K562 (cell line): ENCODE results near the gene CRYAB. TPM values are rescaled to one million over a fixed set of nuclear protein-coding genes. Genes with fewer than 3 reads are reported as not detected.

Source experiments
- ARID3B ChIP-seq: fragments of 250-450 bp; sonication (Bioruptor Pico); IDR thresholded peaks from 2 replicates; pipeline ENCODE4 v1.4.0; 2020; ENCODE audit warnings: borderline replicate concordance
- CCNT2 ChIP-seq: IDR thresholded peaks from 2 replicates; pipeline ENCODE4 v1.6.1; 2011; ENCODE audit warnings: borderline replicate concordance, low read depth, mild to moderate bottlenecking, moderate library complexity, mixed read lengths, low read length; ENCODE audit not compliant: insufficient read length; ENCODE audit errors: extremely low read depth
- E2F8 ChIP-seq: fragments of 450-650 bp; IDR thresholded peaks from 2 replicates; pipeline ENCODE4 v1.7.1; 2018; ENCODE audit warnings: mild to moderate bottlenecking, low read depth; ENCODE audit not compliant: partially characterized antibody
- FOSL1 ChIP-seq: fragments of 200-800 bp; sonication (Bioruptor generic); conservative IDR thresholded peaks from 2 replicates; pipeline ENCODE4 v1.6.1; 2016; ENCODE audit warnings: missing genetic modification characterization, missing compliant biosample characterization
- GTF3C2 ChIP-seq: IDR thresholded peaks from 3 replicates; pipeline ENCODE4 v1.6.1; 2011; ENCODE audit warnings: borderline replicate concordance, mild to moderate bottlenecking, moderate library complexity; ENCODE audit not compliant: insufficient read length; ENCODE audit errors: extremely low read depth
- HDAC1 ChIP-seq, 2 experiments: fragments of 450-650 bp; IDR thresholded peaks; 2 replicates each; pipeline ENCODE4 v1.6.1; 2016 to 2017; ENCODE audit warnings: inconsistent platforms in 1 of 2, mild to moderate bottlenecking in 1 of 2, moderate library complexity in 1 of 2
- MTA1 ChIP-seq: fragments of 450-650 bp; IDR thresholded peaks from 2 replicates; pipeline ENCODE4 v1.6.1; 2017; ENCODE audit warnings: borderline replicate concordance
- POU5F1 ChIP-seq: fragments of 150-350 bp; IDR thresholded peaks from 2 replicates; pipeline ENCODE4 v1.6.1; 2014; ENCODE audit warnings: borderline replicate concordance, low read length, low read depth, mild to moderate bottlenecking; ENCODE audit not compliant: partially characterized antibody
- ZNF124 ChIP-seq: sonication (generic); formaldehyde crosslinking; IDR thresholded peaks from 2 replicates; pipeline ENCODE4 v1.8.1; 2022; ENCODE audit warnings: missing genetic modification reagents
- polyA plus RNA-seq, 8 experiments: library from polyadenylated mRNA; depleted of rRNA in 4 of 8; stranded (reverse) in 5 of 8; unstranded in 3 of 8; fragments of >200 nt; fragmentation: Nextera tagmentation in 2 of 8; fragmentation: Illumina TruSeq in 1 of 8; extraction: Ambion mirVana in 2 of 8; extraction: Trizol in 1 of 8; gene quantifications; 2 replicates each; pipeline versions ENCODE4 v1.2.1 to v1.2.3, GENCODE V29; 2011 to 2014; ENCODE audit warnings: inconsistent platforms in 1 of 8, missing spikeins in 1 of 8
- total RNA-seq, 7 experiments: library from RNA; depleted of rRNA in 6 of 7; stranded (reverse); fragments of >200 nt in 6 of 7; fragmentation: Illumina TruSeq in 2 of 7; extraction: Trizol in 2 of 7; gene quantifications; 2 replicates each; pipeline versions ENCODE4 v1.2.1 to v1.2.3, GENCODE V29; 2011 to 2021; ENCODE audit warnings: low replicate concordance in 1 of 7
- TF ChIP-seq, protein P1 (sequence below): sonication (generic); formaldehyde crosslinking; IDR thresholded peaks from 2 replicates; pipeline ENCODE4 v1.4.0; 2020; ENCODE audit warnings: mild to moderate bottlenecking, missing genetic modification reagents
- TF ChIP-seq, protein P2 (sequence below): fragments of 450-650 bp; formaldehyde crosslinking; IDR thresholded peaks from 2 replicates; pipeline ENCODE4 v1.4.0; 2020; ENCODE audit warnings: mild to moderate bottlenecking

Gene CRYAB
- total and polyA plus RNA-seq, 9 of the 15 experiments (the other 6 are each of a cell fraction or from before 2014, with no cell fraction given), result 0.83 to 7.5 (median 3.6) TPM

DNA sequence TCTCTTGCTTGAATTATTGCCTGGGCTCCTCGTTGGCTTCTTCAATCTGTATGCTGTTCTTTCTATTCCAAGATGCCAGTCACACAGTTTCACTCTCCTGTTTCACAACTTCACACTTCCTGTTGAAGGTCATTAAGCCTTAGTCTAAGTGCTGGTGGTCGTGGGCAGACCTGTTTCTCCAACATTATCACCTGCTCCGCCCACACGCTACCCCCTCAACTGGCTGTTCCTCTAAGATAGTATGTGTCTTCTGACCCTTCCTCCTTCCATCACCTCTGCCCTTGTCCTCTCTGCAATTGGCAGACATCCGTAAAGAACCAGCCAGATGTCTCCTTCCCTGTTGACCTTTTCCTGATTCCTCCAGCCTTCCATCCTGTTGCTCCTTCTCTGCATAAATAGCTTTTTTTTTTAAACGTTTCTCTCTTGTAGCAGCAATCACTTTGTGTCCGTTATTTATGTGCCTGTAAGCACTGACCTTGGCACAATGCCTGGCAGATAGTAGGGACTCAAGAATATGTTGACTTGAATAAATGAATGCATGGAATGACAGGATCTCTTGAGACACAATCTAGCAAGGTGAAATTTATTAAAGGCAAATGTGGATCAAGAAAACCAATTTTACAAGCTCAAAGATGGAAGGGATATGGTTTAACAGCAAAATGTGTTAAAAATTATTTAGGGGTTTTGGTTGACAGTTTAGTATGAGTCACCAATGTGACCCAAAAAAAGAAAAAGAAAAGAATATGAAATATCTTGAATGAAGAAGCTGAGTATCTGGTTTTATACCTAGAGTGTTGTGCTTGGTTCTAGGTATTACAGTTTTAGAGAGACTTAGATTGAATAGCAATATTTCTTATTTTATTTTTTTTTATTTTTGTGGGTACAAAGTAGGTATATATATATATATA is 38.2 kb upstream of the CRYAB start (continued):
- TF ChIP-seq E2F8 (no peak), POU5F1 (no peak), HDAC1 (IDR thresholded peaks at IDR 0.05) (peak in 1 of 2 experiments; percentile 7; a peak in 1 of 4 replicates), MTA1 (no peak), FOSL1 (tag) (no peak), CCNT2 (no peak), GTF3C2 (no peak), ZNF124 (CRISPR knock-in tag) (no peak), ARID3B (CRISPR knock-in tag) (no peak)
- TF ChIP-seq, protein P1, sequence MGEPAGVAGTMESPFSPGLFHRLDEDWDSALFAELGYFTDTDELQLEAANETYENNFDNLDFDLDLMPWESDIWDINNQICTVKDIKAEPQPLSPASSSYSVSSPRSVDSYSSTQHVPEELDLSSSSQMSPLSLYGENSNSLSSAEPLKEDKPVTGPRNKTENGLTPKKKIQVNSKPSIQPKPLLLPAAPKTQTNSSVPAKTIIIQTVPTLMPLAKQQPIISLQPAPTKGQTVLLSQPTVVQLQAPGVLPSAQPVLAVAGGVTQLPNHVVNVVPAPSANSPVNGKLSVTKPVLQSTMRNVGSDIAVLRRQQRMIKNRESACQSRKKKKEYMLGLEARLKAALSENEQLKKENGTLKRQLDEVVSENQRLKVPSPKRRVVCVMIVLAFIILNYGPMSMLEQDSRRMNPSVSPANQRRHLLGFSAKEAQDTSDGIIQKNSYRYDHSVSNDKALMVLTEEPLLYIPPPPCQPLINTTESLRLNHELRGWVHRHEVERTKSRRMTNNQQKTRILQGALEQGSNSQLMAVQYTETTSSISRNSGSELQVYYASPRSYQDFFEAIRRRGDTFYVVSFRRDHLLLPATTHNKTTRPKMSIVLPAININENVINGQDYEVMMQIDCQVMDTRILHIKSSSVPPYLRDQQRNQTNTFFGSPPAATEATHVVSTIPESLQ (CRISPR knock-in tag), result no peak
- TF ChIP-seq, protein P2, sequence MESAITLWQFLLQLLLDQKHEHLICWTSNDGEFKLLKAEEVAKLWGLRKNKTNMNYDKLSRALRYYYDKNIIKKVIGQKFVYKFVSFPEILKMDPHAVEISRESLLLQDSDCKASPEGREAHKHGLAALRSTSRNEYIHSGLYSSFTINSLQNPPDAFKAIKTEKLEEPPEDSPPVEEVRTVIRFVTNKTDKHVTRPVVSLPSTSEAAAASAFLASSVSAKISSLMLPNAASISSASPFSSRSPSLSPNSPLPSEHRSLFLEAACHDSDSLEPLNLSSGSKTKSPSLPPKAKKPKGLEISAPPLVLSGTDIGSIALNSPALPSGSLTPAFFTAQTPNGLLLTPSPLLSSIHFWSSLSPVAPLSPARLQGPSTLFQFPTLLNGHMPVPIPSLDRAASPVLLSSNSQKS (CRISPR knock-in tag), result no peak
